T-helper 17 cell (primary cell): ENCODE results near the gene RAC3. TPM values are rescaled to one million over a fixed set of nuclear protein-coding genes. Genes with fewer than 3 reads are reported as not detected.

Experiments
- ATAC-seq: fragments of 150-1000 bp; cut with Tn5 transposase; 2 replicates; pipeline ENCODE4 v1.10.0; 2021; ENCODE audit warnings: mild to moderate bottlenecking, moderate library complexity
- DNase-seq, 3 donors: peaks; one replicate each; pipeline versions ENCODE4 v3.0.0 to v3.0.0-alpha.2; 2020 to 2021
- H3K9me3 ChIP-seq: one replicate; pipeline ENCODE4 v1.7.0; 2013; ENCODE audit warnings: low read length, mild to moderate bottlenecking; ENCODE audit not compliant: control insufficient read depth, poor library complexity, severe bottlenecking
- H3K27ac Mint-ChIP-seq: one replicate; pipeline ENCODE4 v1.8.0; 2022; ENCODE audit warnings: mild to moderate bottlenecking, moderate library complexity, mixed read lengths
- H3K27me3 Mint-ChIP-seq: one replicate; pipeline ENCODE4 v1.8.0; 2022; ENCODE audit warnings: mixed read lengths
- H3K36me3 Mint-ChIP-seq: one replicate; pipeline ENCODE4 v1.8.0; 2022; ENCODE audit warnings: low read depth, mixed read lengths
- H3K4me1 Mint-ChIP-seq: one replicate; pipeline ENCODE4 v1.8.0; 2022; ENCODE audit warnings: mild to moderate bottlenecking, mixed read lengths
- H3K4me3 Mint-ChIP-seq: one replicate; pipeline ENCODE4 v1.8.0; 2022; ENCODE audit warnings: mild to moderate bottlenecking, moderate library complexity, mixed read lengths
- total RNA-seq, 4 donors: library from RNA in 2 of 4; stranded (reverse) in 2 of 4; gene quantifications; one replicate each; pipeline ENCODE4 v1.2.3 and lab custom pipeline; 2022 to 2026

Gene RAC3
- total RNA-seq, 2 donors from 2014 or later, result 2.6 to 3.1 TPM

GRCh38 chr17:81994593-81995462, 36.6 kb upstream of the RAC3 start:
- no peak for ATAC-seq
- Mint-ChIP-seq H3K4me1 (peaks cover 7% of the 10 kb centered on the region), H3K4me3 (no peak overlapping the region), H3K27me3 (no peaks in the 10 kb centered on the region), H3K27ac (no peak overlapping the region), H3K36me3 (no peaks in the 10 kb centered on the region)
- no peak for DNase-seq
- H3K9me3 ChIP-seq, result no peaks in the 10 kb centered on the region

GRCh38 chr17:81995463-81996231, 35.8 kb upstream of the RAC3 start:
- H3K27me3 Mint-ChIP-seq, result no peaks in the 10 kb centered on the region
- no peak overlapping the region for H3K4me3 Mint-ChIP-seq
- H3K4me1 Mint-ChIP-seq, result peaks cover 4% of the 10 kb centered on the region
- ATAC-seq (no peak), DNase-seq (no peak)
- H3K9me3 ChIP-seq, result no peaks in the 10 kb centered on the region
- H3K36me3 Mint-ChIP-seq, result no peaks in the 10 kb centered on the region
- no peak overlapping the region for H3K27ac Mint-ChIP-seq

GRCh38 chr17:81996232-81996756, 35.2 kb upstream of the RAC3 start:
- no peaks in the 10 kb centered on the region for H3K36me3 Mint-ChIP-seq
- H3K27me3 Mint-ChIP-seq, result no peaks in the 10 kb centered on the region
- H3K4me3 Mint-ChIP-seq, result no peak overlapping the region
- no peak overlapping the region for H3K27ac Mint-ChIP-seq
- no peaks in the 10 kb centered on the region for H3K9me3 ChIP-seq
- DNase-seq (no peak), ATAC-seq (no peak)
- H3K4me1 Mint-ChIP-seq, result peaks cover 3% of the 10 kb centered on the region

- H3K36me3 Mint-ChIP-seq, result no peaks in the 10 kb centered on the region
- H3K27ac Mint-ChIP-seq, result no peak overlapping the region
- H3K27me3 Mint-ChIP-seq, result no peaks in the 10 kb centered on the region
- peaks cover 3% of the 10 kb centered on the region for H3K4me1 Mint-ChIP-seq
- H3K4me3 Mint-ChIP-seq, result no peak overlapping the region
- DNase-seq (no peak), ATAC-seq (no peak)
- H3K9me3 ChIP-seq, result no peaks in the 10 kb centered on the region
These were observed 34.6 kb upstream of the RAC3 start for GRCh38 chr17:81996757-81997441.

- Mint-ChIP-seq H3K4me3 (no peak overlapping the region), H3K36me3 (no peaks in the 10 kb centered on the region), H3K27ac (no peak overlapping the region), H3K27me3 (no peaks in the 10 kb centered on the region), H3K4me1 (peaks cover 3% of the 10 kb centered on the region)
- ATAC-seq, result no peak
- no peak for DNase-seq
- H3K9me3 ChIP-seq, result no peaks in the 10 kb centered on the region
These were observed 33.3 kb upstream of the RAC3 start for GRCh38 chr17:81998212-81998611.

GRCh38 chr17:81998691-81999438, 32.6 kb upstream of the RAC3 start:
- Mint-ChIP-seq H3K27me3 (no peaks in the 10 kb centered on the region), H3K4me3 (no peak overlapping the region), H3K36me3 (no peaks in the 10 kb centered on the region), H3K4me1 (peaks cover 3% of the 10 kb centered on the region), H3K27ac (no peak overlapping the region)
- no peak for DNase-seq
- no peaks in the 10 kb centered on the region for H3K9me3 ChIP-seq
- ATAC-seq, result no peak

- no peak overlapping the region for H3K4me3 Mint-ChIP-seq
- peaks cover 3% of the 10 kb centered on the region for H3K4me1 Mint-ChIP-seq
- H3K27me3 Mint-ChIP-seq, result no peaks in the 10 kb centered on the region
- H3K27ac Mint-ChIP-seq, result no peak overlapping the region
- H3K36me3 Mint-ChIP-seq, result no peaks in the 10 kb centered on the region
- ATAC-seq (no peak), DNase-seq (no peak)
- no peaks in the 10 kb centered on the region for H3K9me3 ChIP-seq
These were observed 31.9 kb upstream of the RAC3 start for GRCh38 chr17:81999587-81999975.

- Mint-ChIP-seq H3K27ac (no peak overlapping the region), H3K4me1 (peaks cover 3% of the 10 kb centered on the region)
- no peak for DNase-seq
These were observed 31.3 kb upstream of the RAC3 start for GRCh38 chr17:81999976-82000802.

GRCh38 chr17:82000803-82001570, 30.5 kb upstream of the RAC3 start:
- no peak overlapping the region for H3K27ac Mint-ChIP-seq
- no peaks in the 10 kb centered on the region for H3K9me3 ChIP-seq
- peaks cover 3% of the 10 kb centered on the region for H3K4me1 Mint-ChIP-seq
- ATAC-seq, result no peak
- H3K36me3 Mint-ChIP-seq, result no peaks in the 10 kb centered on the region
- DNase-seq, result no peak
- H3K27me3 Mint-ChIP-seq, result no peaks in the 10 kb centered on the region
- no peak overlapping the region for H3K4me3 Mint-ChIP-seq

More at GRCh38 chr17:81999976-82000802, 31.3 kb upstream of the RAC3 start:
- Mint-ChIP-seq H3K4me3 (no peak overlapping the region), H3K36me3 (no peaks in the 10 kb centered on the region), H3K27me3 (no peaks in the 10 kb centered on the region)
- no peak for ATAC-seq
- no peaks in the 10 kb centered on the region for H3K9me3 ChIP-seq

GRCh38 chr17:82001571-82002056, 29.9 kb upstream of the RAC3 start:
- DNase-seq (no peak), ATAC-seq (no peak)
- peaks cover 3% of the 10 kb centered on the region for H3K4me1 Mint-ChIP-seq
- no peaks in the 10 kb centered on the region for H3K27me3 Mint-ChIP-seq
- no peaks in the 10 kb centered on the region for H3K36me3 Mint-ChIP-seq
- H3K4me3 Mint-ChIP-seq, result no peak overlapping the region
- no peak overlapping the region for H3K27ac Mint-ChIP-seq
- no peaks in the 10 kb centered on the region for H3K9me3 ChIP-seq
